ENCODE measurements around the gene NPAS3.

DNA sequence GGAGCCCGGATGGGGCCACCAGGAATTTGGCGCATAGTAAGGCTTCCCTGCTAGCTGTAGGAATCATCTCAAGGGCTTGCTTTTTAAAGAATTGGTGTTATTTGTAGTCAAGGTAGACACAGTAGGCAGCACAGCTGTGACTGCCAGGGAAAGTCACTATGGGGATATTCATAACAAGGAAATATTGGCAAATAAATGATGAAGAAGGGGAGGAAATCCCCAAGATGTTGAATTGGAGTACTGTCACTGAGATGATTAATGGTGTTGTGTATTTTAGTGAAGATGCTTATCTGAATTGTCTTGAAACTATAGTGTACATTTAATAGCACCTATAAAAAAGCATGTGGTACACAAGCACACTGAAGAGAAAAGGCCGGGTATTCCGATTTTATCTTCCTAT is 118.9 kb downstream of the NPAS3 start:
- TF ChIP-seq ZNF341 (tag by site-specific recombination; IDR thresholded peaks at IDR 0.05; ENCODE audit: low read depth) (no peak), ZNF24 (tag by site-specific recombination; IDR thresholded peaks at IDR 0.05) (no peak), HOXA7 (CRISPR knock-in tag; IDR thresholded peaks at IDR 0.05; ENCODE audit: borderline replicate concordance) (no peak), OVOL3 (tag by site-specific recombination; IDR thresholded peaks at IDR 0.05) (no peak), ZNF544 (tag by site-specific recombination; IDR thresholded peaks at IDR 0.05) (no peak), GLIS2 (tag by site-specific recombination; IDR thresholded peaks at IDR 0.05) (no peak), ZNF274 (IDR thresholded peaks at IDR 0.05; ENCODE audit: low read length) (no peak), ZNF274 (tag by site-specific recombination; IDR thresholded peaks at IDR 0.05; ENCODE audit: borderline replicate concordance) (no peak), HOXC10 (CRISPR knock-in tag; IDR thresholded peaks at IDR 0.05) (no peak), BCL11A (tag by site-specific recombination; IDR thresholded peaks at IDR 0.05; ENCODE audit: low read depth) (no peak)
- TF ChIP-seq, protein P1, sequence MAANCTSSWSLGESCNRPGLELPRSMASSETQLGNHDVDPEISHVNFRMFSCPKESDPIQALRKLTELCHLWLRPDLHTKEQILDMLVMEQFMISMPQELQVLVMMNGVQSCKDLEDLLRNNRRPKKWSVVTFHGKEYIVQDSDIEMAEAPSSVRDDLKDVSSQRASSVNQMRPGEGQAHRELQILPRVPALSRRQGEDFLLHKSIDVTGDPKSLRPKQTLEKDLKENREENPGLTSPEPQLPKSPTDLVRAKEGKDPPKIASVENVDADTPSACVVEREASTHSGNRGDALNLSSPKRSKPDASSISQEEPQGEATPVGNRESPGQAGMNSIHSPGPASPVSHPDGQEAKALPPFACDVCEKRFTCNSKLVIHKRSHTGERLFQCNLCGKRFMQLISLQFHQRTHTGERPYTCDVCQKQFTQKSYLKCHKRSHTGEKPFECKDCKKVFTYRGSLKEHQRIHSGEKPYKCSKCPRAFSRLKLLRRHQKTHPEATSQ (tag by site-specific recombination; IDR thresholded peaks at IDR 0.05), result no peak
- TF ChIP-seq, protein P2, sequence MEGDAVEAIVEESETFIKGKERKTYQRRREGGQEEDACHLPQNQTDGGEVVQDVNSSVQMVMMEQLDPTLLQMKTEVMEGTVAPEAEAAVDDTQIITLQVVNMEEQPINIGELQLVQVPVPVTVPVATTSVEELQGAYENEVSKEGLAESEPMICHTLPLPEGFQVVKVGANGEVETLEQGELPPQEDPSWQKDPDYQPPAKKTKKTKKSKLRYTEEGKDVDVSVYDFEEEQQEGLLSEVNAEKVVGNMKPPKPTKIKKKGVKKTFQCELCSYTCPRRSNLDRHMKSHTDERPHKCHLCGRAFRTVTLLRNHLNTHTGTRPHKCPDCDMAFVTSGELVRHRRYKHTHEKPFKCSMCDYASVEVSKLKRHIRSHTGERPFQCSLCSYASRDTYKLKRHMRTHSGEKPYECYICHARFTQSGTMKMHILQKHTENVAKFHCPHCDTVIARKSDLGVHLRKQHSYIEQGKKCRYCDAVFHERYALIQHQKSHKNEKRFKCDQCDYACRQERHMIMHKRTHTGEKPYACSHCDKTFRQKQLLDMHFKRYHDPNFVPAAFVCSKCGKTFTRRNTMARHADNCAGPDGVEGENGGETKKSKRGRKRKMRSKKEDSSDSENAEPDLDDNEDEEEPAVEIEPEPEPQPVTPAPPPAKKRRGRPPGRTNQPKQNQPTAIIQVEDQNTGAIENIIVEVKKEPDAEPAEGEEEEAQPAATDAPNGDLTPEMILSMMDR (tag by site-specific recombination; IDR thresholded peaks at IDR 0.05), result no peak
- TF ChIP-seq, protein P3, sequence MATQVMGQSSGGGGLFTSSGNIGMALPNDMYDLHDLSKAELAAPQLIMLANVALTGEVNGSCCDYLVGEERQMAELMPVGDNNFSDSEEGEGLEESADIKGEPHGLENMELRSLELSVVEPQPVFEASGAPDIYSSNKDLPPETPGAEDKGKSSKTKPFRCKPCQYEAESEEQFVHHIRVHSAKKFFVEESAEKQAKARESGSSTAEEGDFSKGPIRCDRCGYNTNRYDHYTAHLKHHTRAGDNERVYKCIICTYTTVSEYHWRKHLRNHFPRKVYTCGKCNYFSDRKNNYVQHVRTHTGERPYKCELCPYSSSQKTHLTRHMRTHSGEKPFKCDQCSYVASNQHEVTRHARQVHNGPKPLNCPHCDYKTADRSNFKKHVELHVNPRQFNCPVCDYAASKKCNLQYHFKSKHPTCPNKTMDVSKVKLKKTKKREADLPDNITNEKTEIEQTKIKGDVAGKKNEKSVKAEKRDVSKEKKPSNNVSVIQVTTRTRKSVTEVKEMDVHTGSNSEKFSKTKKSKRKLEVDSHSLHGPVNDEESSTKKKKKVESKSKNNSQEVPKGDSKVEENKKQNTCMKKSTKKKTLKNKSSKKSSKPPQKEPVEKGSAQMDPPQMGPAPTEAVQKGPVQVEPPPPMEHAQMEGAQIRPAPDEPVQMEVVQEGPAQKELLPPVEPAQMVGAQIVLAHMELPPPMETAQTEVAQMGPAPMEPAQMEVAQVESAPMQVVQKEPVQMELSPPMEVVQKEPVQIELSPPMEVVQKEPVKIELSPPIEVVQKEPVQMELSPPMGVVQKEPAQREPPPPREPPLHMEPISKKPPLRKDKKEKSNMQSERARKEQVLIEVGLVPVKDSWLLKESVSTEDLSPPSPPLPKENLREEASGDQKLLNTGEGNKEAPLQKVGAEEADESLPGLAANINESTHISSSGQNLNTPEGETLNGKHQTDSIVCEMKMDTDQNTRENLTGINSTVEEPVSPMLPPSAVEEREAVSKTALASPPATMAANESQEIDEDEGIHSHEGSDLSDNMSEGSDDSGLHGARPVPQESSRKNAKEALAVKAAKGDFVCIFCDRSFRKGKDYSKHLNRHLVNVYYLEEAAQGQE (tag by site-specific recombination; IDR thresholded peaks at IDR 0.05), result no peak
- TF ChIP-seq, protein P4, sequence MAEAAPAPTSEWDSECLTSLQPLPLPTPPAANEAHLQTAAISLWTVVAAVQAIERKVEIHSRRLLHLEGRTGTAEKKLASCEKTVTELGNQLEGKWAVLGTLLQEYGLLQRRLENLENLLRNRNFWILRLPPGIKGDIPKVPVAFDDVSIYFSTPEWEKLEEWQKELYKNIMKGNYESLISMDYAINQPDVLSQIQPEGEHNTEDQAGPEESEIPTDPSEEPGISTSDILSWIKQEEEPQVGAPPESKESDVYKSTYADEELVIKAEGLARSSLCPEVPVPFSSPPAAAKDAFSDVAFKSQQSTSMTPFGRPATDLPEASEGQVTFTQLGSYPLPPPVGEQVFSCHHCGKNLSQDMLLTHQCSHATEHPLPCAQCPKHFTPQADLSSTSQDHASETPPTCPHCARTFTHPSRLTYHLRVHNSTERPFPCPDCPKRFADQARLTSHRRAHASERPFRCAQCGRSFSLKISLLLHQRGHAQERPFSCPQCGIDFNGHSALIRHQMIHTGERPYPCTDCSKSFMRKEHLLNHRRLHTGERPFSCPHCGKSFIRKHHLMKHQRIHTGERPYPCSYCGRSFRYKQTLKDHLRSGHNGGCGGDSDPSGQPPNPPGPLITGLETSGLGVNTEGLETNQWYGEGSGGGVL (tag by site-specific recombination; IDR thresholded peaks at IDR 0.05), result no peak
